ENCODE results near the gene ARID5A. TPM values are rescaled to one million over a fixed set of nuclear protein-coding genes. Genes with fewer than 3 reads are reported as not detected.

Gene ARID5A
- total and polyA plus RNA-seq, 2 of the 13 experiments (the other 11 are each of a cell fraction or from before 2014, with no cell fraction given): 6.0 to 9.5 TPM

DNA sequence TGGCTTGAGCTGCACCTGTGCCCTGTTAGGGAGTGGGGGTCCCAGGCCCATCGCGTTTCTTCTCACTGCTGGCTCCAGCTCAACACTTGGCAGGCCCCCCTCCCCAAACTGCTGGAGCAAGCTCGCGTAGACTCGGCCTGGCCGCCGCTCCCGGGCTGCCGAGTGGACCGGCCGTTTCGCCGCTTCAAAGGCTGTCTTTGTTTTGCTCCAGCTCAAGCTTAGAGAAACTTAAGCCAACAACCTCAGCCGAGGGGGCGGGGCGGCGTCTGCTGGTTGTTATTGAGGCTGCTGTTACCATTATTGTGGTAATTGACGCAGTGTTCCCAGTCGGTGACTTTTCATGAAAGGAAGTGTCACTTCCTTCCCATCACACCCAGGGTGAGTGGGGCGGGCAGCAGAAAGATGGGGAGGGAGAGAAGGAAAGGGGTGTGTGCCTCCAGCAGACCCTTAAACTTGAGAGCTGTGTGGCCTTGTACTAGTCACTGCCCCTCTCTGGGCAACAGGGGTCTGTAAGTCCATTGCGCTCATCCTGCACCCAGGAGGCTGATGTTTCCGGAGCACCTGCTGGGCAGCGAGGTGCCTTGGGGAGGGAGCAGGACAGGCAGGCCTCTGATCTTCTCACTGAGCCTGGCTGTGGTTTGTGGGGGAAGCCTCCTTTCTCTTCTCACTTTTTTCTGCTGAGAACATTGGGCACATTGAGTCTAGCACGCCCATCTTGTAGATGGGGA, 2.1 kb downstream of the ARID5A start (continued):
- TF ChIP-seq ZNF34 (CRISPR knock-in tag; IDR thresholded peaks at IDR 0.05; ENCODE audit: borderline replicate concordance) (no peak), ZSCAN31 (CRISPR knock-in tag; IDR thresholded peaks at IDR 0.05; ENCODE audit: low read depth) (0 out of 2 replicates have a peak, but pooled peaks have one; percentile 6), KDM2A (CRISPR knock-in tag; IDR thresholded peaks at IDR 0.05; ENCODE audit: borderline replicate concordance, low read depth) (peak; percentile 61), ZFYVE20 (CRISPR knock-in tag; IDR thresholded peaks at IDR 0.05; ENCODE audit: borderline replicate concordance, low read depth) (peak; percentile 45; the same call in 1 of the 2 replicates), LBX2 (CRISPR knock-in tag; IDR thresholded peaks at IDR 0.05; ENCODE audit: borderline replicate concordance) (no peak), PCBP1 (IDR thresholded peaks at IDR 0.05; ENCODE audit: borderline replicate concordance, low read depth, low read length) (0 out of 2 replicates have a peak, but pooled peaks have one; percentile 12), BHLHE40 (IDR thresholded peaks at IDR 0.05; ENCODE audit: low read length) (0 out of 2 replicates have a peak, but pooled peaks have one; percentile 34), HHEX (CRISPR knock-in tag; IDR thresholded peaks at IDR 0.05) (no peak), ZBTB1 (CRISPR knock-in tag; IDR thresholded peaks at IDR 0.05; ENCODE audit: borderline replicate concordance) (no peak), MAFG (CRISPR knock-in tag; IDR thresholded peaks at IDR 0.05) (no peak), ZNF598 (CRISPR knock-in tag; IDR thresholded peaks at IDR 0.05; ENCODE audit: borderline replicate concordance) (0 out of 2 replicates have a peak, but pooled peaks have one; percentile 81), RBM39 (IDR thresholded peaks at IDR 0.05; ENCODE audit: low read depth, low read length, poor library complexity, severe bottlenecking) (peak; percentile 41), MXI1 (IDR thresholded peaks at IDR 0.05; ENCODE audit: borderline replicate concordance, low read depth, low read length) (no peak), HMGA1 (CRISPR knock-in tag; conservative IDR thresholded peaks at IDR 0.05) (no peak), MIXL1 (CRISPR knock-in tag; IDR thresholded peaks at IDR 0.05) (no peak), ZNF775 (CRISPR knock-in tag; IDR thresholded peaks at IDR 0.05; ENCODE audit: borderline replicate concordance) (no peak), PHF5A (CRISPR knock-in tag; IDR thresholded peaks at IDR 0.05; ENCODE audit: low read depth, unreplicated experiment) (no peak), ATF4 (CRISPR knock-in tag; IDR thresholded peaks at IDR 0.05) (no peak)
- TF ChIP-seq, protein P1, sequence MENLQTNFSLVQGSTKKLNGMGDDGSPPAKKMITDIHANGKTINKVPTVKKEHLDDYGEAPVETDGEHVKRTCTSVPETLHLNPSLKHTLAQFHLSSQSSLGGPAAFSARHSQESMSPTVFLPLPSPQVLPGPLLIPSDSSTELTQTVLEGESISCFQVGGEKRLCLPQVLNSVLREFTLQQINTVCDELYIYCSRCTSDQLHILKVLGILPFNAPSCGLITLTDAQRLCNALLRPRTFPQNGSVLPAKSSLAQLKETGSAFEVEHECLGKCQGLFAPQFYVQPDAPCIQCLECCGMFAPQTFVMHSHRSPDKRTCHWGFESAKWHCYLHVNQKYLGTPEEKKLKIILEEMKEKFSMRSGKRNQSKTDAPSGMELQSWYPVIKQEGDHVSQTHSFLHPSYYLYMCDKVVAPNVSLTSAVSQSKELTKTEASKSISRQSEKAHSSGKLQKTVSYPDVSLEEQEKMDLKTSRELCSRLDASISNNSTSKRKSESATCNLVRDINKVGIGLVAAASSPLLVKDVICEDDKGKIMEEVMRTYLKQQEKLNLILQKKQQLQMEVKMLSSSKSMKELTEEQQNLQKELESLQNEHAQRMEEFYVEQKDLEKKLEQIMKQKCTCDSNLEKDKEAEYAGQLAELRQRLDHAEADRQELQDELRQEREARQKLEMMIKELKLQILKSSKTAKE (CRISPR knock-in tag; IDR thresholded peaks at IDR 0.05; ENCODE audit: borderline replicate concordance): no peak
- TF ChIP-seq, protein P2, sequence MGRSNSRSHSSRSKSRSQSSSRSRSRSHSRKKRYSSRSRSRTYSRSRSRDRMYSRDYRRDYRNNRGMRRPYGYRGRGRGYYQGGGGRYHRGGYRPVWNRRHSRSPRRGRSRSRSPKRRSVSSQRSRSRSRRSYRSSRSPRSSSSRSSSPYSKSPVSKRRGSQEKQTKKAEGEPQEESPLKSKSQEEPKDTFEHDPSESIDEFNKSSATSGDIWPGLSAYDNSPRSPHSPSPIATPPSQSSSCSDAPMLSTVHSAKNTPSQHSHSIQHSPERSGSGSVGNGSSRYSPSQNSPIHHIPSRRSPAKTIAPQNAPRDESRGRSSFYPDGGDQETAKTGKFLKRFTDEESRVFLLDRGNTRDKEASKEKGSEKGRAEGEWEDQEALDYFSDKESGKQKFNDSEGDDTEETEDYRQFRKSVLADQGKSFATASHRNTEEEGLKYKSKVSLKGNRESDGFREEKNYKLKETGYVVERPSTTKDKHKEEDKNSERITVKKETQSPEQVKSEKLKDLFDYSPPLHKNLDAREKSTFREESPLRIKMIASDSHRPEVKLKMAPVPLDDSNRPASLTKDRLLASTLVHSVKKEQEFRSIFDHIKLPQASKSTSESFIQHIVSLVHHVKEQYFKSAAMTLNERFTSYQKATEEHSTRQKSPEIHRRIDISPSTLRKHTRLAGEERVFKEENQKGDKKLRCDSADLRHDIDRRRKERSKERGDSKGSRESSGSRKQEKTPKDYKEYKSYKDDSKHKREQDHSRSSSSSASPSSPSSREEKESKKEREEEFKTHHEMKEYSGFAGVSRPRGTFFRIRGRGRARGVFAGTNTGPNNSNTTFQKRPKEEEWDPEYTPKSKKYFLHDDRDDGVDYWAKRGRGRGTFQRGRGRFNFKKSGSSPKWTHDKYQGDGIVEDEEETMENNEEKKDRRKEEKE (IDR thresholded peaks at IDR 0.05): no peak
